Suprapubic skin (tissue), 4 donors: Measurements from ENCODE around the gene CRELD1. TPM values are rescaled to one million over a fixed set of nuclear protein-coding genes. Genes with fewer than 3 reads are reported as not detected.

Source experiments
- DNase-seq, 2 donors: peaks; one replicate each; pipeline ENCODE4 v3.0.0-alpha.2; 2019; ENCODE audit warnings: low spot score in 2 of 2
- H3K27ac ChIP-seq: fragments of 200-600 bp; sonication (generic); one replicate; pipeline ENCODE4 v1.5.1; 2019
- H3K27me3 ChIP-seq: fragments of 200-600 bp; sonication (generic); one replicate; pipeline ENCODE4 v1.5.1; 2019
- H3K36me3 ChIP-seq: fragments of 200-600 bp; sonication (generic); one replicate; pipeline ENCODE4 v1.5.1; 2019
- H3K4me1 ChIP-seq: fragments of 200-600 bp; sonication (generic); one replicate; pipeline ENCODE4 v1.5.1; 2019
- H3K4me3 ChIP-seq: fragments of 200-600 bp; sonication (generic); one replicate; pipeline ENCODE4 v1.5.1; 2019; ENCODE audit warnings: mild to moderate bottlenecking
- H3K9me3 ChIP-seq: fragments of 200-600 bp; sonication (generic); one replicate; pipeline ENCODE4 v1.5.1; 2019
- EP300 ChIP-seq: sonication (generic); formaldehyde crosslinking; IDR thresholded peaks from one replicate; pipeline ENCODE4 v1.6.1; 2017; ENCODE audit warnings: antibody characterized with exemption
- POLR2A ChIP-seq, 2 donors: fragments of 450-650 bp; IDR thresholded peaks; one replicate each; pipeline ENCODE4 v1.6.1; 2017; ENCODE audit warnings: antibody characterized with exemption in 2 of 2, mild to moderate bottlenecking in 2 of 2, moderate library complexity in 2 of 2
- POLR2AphosphoS5 ChIP-seq, 3 donors: sonication (generic); formaldehyde crosslinking; IDR thresholded peaks; one replicate each; pipeline ENCODE4 v1.6.1; 2017; ENCODE audit warnings: antibody characterized with exemption in 3 of 3
- WGBS: methylation state at CpG from one replicate; pipeline ENCODE4 v1.1.5; 2018; 5-methylcytosine and 5-hydroxymethylcytosine counted together
- total RNA-seq, 4 donors: library from RNA; depleted of rRNA; stranded (reverse); fragments of >200 nt; gene quantifications; one replicate each; pipeline ENCODE4 v1.1.0, GENCODE V29; 2016
- TF ChIP-seq, protein P1 (sequence below), 2 donors: fragments of 200-600 bp in 1 of 2; fragments of 450-650 bp in 1 of 2; sonication (generic) in 1 of 2; IDR thresholded peaks; one replicate each; pipeline ENCODE4 v1.5.1; 2016 to 2019; ENCODE audit warnings: antibody characterized with exemption in 2 of 2, mild to moderate bottlenecking in 1 of 2, moderate library complexity in 1 of 2

The CRELD1 gene
- total RNA-seq, 4 donors from 2014 or later = 18.9 to 46.7 (median 26.0) TPM

DNA sequence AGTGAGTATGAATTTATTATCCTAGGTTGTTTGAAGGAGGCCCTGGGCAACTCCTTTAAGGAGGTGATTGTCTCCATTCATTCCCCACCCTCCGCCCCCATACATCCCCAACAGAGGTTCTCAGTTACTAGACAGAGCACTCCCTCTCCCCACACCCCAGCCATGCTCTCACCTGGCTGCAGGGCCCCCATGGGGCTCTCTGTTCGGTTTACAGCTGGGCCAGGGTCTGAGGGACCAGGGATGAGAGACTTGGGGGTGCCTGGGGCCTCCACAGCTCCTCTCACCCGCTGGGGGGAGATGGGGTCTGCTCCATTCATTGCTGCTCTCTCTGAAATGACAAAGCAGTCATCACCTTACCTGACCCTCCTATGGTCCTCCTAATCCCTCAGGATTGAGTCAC, 15.0 kb downstream of the CRELD1 start:
- no peak for DNase-seq
- Histone ChIP-seq H3K27ac (no peak overlapping the region), H3K4me1 (peaks cover 34% of the 10 kb centered on the region), H3K9me3 (no peaks in the 10 kb centered on the region), H3K4me3 (no peak overlapping the region), H3K36me3 (peaks cover 9% of the 10 kb centered on the region), H3K27me3 (no peaks in the 10 kb centered on the region)
- TF ChIP-seq, protein P1, sequence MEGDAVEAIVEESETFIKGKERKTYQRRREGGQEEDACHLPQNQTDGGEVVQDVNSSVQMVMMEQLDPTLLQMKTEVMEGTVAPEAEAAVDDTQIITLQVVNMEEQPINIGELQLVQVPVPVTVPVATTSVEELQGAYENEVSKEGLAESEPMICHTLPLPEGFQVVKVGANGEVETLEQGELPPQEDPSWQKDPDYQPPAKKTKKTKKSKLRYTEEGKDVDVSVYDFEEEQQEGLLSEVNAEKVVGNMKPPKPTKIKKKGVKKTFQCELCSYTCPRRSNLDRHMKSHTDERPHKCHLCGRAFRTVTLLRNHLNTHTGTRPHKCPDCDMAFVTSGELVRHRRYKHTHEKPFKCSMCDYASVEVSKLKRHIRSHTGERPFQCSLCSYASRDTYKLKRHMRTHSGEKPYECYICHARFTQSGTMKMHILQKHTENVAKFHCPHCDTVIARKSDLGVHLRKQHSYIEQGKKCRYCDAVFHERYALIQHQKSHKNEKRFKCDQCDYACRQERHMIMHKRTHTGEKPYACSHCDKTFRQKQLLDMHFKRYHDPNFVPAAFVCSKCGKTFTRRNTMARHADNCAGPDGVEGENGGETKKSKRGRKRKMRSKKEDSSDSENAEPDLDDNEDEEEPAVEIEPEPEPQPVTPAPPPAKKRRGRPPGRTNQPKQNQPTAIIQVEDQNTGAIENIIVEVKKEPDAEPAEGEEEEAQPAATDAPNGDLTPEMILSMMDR (IDR thresholded peaks at IDR 0.05) = no peak
- TF ChIP-seq EP300 (no peak), POLR2AphosphoS5 (IDR thresholded peaks at IDR 0.05) (no peak), POLR2A (IDR thresholded peaks at IDR 0.05) (no peak)
- 75% methylated on average over 3 of the region's 3 CpGs for WGBS

DNA sequence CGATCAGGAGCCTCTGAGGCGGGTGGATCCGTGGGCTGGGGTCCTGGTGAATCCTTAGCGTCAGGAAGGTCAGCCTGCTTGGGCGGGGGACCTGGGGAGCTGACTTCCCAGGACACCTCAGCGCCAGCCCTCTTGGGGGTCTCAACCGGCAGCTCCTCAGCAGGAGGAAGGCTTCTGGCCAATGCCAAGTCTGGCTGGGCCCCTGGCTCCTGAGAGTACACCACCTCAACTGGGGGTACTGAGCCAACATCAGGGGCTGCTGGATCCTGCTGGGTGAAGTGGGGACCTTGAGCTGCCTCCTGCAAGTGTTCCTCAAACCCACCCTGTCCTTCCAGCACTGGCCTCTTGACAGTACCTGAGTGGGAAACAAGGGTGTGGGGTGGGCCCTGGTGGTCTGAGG, 15.5 kb downstream of the CRELD1 start:
- no peak overlapping the region for H3K27ac ChIP-seq
- H3K9me3 ChIP-seq = no peaks in the 10 kb centered on the region
- TF ChIP-seq, protein P1 (IDR thresholded peaks at IDR 0.05) = no peak
- no peak for TF ChIP-seq POLR2AphosphoS5 (IDR thresholded peaks at IDR 0.05)
- TF ChIP-seq EP300 = no peak
- TF ChIP-seq POLR2A (IDR thresholded peaks at IDR 0.05) = no peak
- H3K4me3 ChIP-seq = no peak overlapping the region
- no peak for DNase-seq
- no peaks in the 10 kb centered on the region for H3K27me3 ChIP-seq
- H3K4me1 ChIP-seq = peaks cover 34% of the 10 kb centered on the region
- 100% methylated on average over 7 of the region's 7 CpGs for WGBS
- peaks cover 8% of the 10 kb centered on the region for H3K36me3 ChIP-seq

DNA sequence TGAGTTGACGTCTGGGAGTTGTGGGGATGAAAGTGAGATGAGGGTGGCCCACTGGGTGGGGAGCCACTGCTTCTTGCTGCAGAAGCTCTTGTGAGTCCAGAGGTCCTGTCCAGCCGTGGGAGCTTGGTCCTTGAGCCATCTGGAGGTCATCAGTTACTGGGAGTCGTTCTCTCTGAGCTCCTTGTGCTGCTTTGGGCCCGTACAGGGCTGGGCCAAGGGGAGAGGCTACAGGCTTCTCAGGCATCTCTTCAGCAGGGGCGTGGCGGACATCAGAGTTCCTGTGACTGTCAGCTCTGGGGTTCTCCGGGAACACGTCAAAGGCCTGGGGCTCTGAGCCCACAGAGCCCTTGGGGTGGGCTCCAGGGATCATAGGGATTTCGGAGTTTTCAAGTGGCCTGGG, 16.0 kb downstream of the CRELD1 start:
- WGBS = 83% methylated on average over 1 of the region's 9 CpGs
- peaks cover 4% of the 10 kb centered on the region for H3K36me3 ChIP-seq
- TF ChIP-seq POLR2A (IDR thresholded peaks at IDR 0.05) (no peak), POLR2AphosphoS5 (IDR thresholded peaks at IDR 0.05) (no peak), EP300 (no peak)
- TF ChIP-seq, protein P1 (IDR thresholded peaks at IDR 0.05) = no peak
- H3K4me1 ChIP-seq = peaks cover 34% of the 10 kb centered on the region
- H3K4me3 ChIP-seq = no peak overlapping the region
- H3K27ac ChIP-seq = no peak overlapping the region
- peak in 1 of 2 donors; percentile 64 for DNase-seq
- H3K9me3 ChIP-seq = no peaks in the 10 kb centered on the region
- no peaks in the 10 kb centered on the region for H3K27me3 ChIP-seq

DNA sequence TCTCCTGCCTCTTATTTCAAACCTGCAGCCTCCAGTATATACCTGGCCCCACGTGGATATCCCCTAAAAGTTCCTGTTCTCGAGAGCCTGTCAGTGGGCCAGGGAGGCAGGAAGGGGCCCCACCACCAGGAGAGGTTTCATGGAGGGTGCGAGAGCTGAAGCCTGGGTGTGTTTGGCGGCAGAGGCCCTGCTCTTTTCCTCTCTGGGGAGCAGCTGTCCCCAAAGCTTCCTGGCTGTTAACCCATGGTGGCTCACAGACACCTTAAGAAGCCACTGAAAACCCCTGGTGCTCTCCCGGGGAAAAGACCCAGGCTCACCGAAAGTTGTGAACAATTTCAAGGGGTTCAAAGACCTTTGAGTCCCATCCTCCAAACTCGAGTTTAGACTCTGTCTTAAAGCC, 17.5 kb downstream of the CRELD1 start:
- TF ChIP-seq EP300 (no peak), POLR2A (IDR thresholded peaks at IDR 0.05) (no peak), POLR2AphosphoS5 (IDR thresholded peaks at IDR 0.05) (no peak)
- TF ChIP-seq, protein P1 (IDR thresholded peaks at IDR 0.05) = no peak
- 41% methylated on average over 6 of the region's 7 CpGs for WGBS
- no peak overlapping the region for H3K4me3 ChIP-seq
- peaks cover 4% of the 10 kb centered on the region for H3K36me3 ChIP-seq
- H3K27me3 ChIP-seq = no peaks in the 10 kb centered on the region
- H3K9me3 ChIP-seq = no peaks in the 10 kb centered on the region
- no peak for DNase-seq
- H3K27ac ChIP-seq = no peak overlapping the region
- peaks cover 31% of the 10 kb centered on the region for H3K4me1 ChIP-seq

DNA sequence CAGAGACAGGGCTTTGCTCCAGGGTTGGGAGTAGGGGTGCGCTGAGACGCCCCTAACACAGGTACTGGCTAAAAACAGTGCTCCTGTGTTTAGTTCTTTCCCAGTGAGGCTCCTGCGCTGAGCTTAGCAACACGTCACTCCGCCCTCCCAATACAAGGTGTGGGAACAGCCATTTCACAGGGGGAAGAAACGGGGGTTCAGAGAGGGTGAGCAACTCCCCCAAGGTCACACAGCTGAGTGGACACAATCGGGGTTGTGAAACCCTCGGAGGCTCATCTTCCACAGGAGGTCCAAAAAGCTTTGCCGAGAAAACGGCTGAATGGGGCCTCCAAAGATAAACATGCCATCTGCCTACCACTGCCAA, 17.9 kb downstream of the CRELD1 start:
- peak overlapping the region; percentile 63 for H3K4me3 ChIP-seq
- peaks cover 4% of the 10 kb centered on the region for H3K36me3 ChIP-seq
- H3K27me3 ChIP-seq = no peaks in the 10 kb centered on the region
- no peaks in the 10 kb centered on the region for H3K9me3 ChIP-seq
- DNase-seq = no peak
- 35% methylated on average over 10 of the region's 10 CpGs for WGBS
- TF ChIP-seq EP300 = no peak
- TF ChIP-seq, protein P1 (IDR thresholded peaks at IDR 0.05) = no peak
- TF ChIP-seq POLR2AphosphoS5 (IDR thresholded peaks at IDR 0.05) = no peak
- no peak for TF ChIP-seq POLR2A (IDR thresholded peaks at IDR 0.05)
- no peak overlapping the region for H3K27ac ChIP-seq
- H3K4me1 ChIP-seq = peaks cover 28% of the 10 kb centered on the region
